HuH-7 (cell line): Measurements from ENCODE around the gene OBSCN.

Source experiments
- DNase-seq: peaks from one replicate; pipeline ENCODE4 v3.0.0; 2011; ENCODE audit warnings: low spot score

OBSCN gene

GRCh38 chr1:228403231-228403631, 195.4 kb downstream of the OBSCN start:
- no peak for DNase-seq

GRCh38 chr1:228404107-228404720, 196.4 kb downstream of the OBSCN start:
- no peak for DNase-seq

GRCh38 chr1:228405200-228405978, 197.5 kb downstream of the OBSCN start:
- no peak for DNase-seq

GRCh38 chr1:228405979-228406228, 198.1 kb downstream of the OBSCN start:
- no peak for DNase-seq

- DNase-seq, result no peak
Observed at GRCh38 chr1:228407106-228408040, 199.5 kb downstream of the OBSCN start.

GRCh38 chr1:228408041-228408868, 200.4 kb downstream of the OBSCN start:
- no peak for DNase-seq

- DNase-seq, result no peak
Observed at GRCh38 chr1:228408869-228409805, 201.3 kb downstream of the OBSCN start.

GRCh38 chr1:228410015-228410414, 202.2 kb downstream of the OBSCN start:
- no peak for DNase-seq

GRCh38 chr1:228410671-228411070, 202.8 kb downstream of the OBSCN start:
- DNase-seq, result no peak

GRCh38 chr1:228411121-228411520, 203.3 kb downstream of the OBSCN start:
- DNase-seq, result no peak

- DNase-seq, result no peak
Observed at GRCh38 chr1:228411548-228412430, 203.9 kb downstream of the OBSCN start.

GRCh38 chr1:228413241-228414010, 205.6 kb downstream of the OBSCN start:
- no peak for DNase-seq

- no peak for DNase-seq
Observed at GRCh38 chr1:228414511-228415211, 206.8 kb downstream of the OBSCN start.

- no peak for DNase-seq
Observed at GRCh38 chr1:228415221-228415620, 207.4 kb downstream of the OBSCN start.

GRCh38 chr1:228415853-228416216, 208.0 kb downstream of the OBSCN start:
- DNase-seq, result peak; percentile 43

GRCh38 chr1:228416217-228416933, 208.5 kb downstream of the OBSCN start, which contains the start of gene TRIM17:
TSS of gene TRIM17 (minus strand) at chr1:228416861. CDS start at chr1:228415072, 1,789 bp downstream.
- DNase-seq, result peak; percentile 91

GRCh38 chr1:228417061-228417460, 209.2 kb downstream of the OBSCN start:
- DNase-seq, result no peak
